Right lobe of liver (tissue), 6 donors: ENCODE data around the gene OR51A4. TPM values are rescaled to one million over a fixed set of nuclear protein-coding genes. Genes with fewer than 3 reads are reported as not detected.

Source experiments
- ATAC-seq, 4 donors: fragments of 200-7000 bp; cut with Tn5 transposase; one replicate each; pipeline ENCODE4 v1.9.1; 2020; ENCODE audit warnings: mild to moderate bottlenecking in 4 of 4, moderate library complexity in 4 of 4
- DNase-seq, 3 donors: peaks; one replicate each; pipeline ENCODE4 v3.0.0-alpha.2; 2020
- H3K27ac ChIP-seq, 3 donors: fragments of 200-600 bp; one replicate each; pipeline ENCODE4 v1.8.0; 2022
- H3K27me3 ChIP-seq, 2 donors: fragments of 200-600 bp; one replicate each; pipeline ENCODE4 v1.8.0; 2022
- H3K36me3 ChIP-seq, 4 donors: fragments of 200-600 bp; sonication (generic) in 1 of 4; one replicate each; pipeline versions ENCODE4 v1.5.1 to v1.8.0; 2017 to 2022; ENCODE audit warnings: control low read depth in 1 of 4
- H3K4me1 ChIP-seq, 4 donors: fragments of 200-600 bp; sonication (generic) in 1 of 4; one replicate each; pipeline versions ENCODE4 v1.5.1 to v1.8.0; 2017 to 2022; ENCODE audit warnings: control low read depth in 1 of 4
- H3K4me3 ChIP-seq, 3 donors: fragments of 200-600 bp; one replicate each; pipeline ENCODE4 v1.8.0; 2022
- H3K9me3 ChIP-seq, 4 donors: fragments of 200-600 bp; sonication (generic) in 1 of 4; one replicate each; pipeline versions ENCODE4 v1.5.1 to v1.8.0; 2017 to 2022; ENCODE audit warnings: control low read depth in 1 of 4
- CTCF ChIP-seq, 4 donors: fragments of 200-600 bp in 3 of 4; fragments of 450-650 bp in 1 of 4; IDR thresholded peaks; one replicate each; pipeline versions ENCODE4 v1.5.1 to v1.8.0; 2016 to 2022; ENCODE audit warnings: antibody characterized with exemption in 4 of 4, mild to moderate bottlenecking in 2 of 4
- POLR2A ChIP-seq: fragments of 450-650 bp; IDR thresholded peaks from one replicate; pipeline ENCODE4 v1.6.1; 2017; ENCODE audit warnings: antibody characterized with exemption, mild to moderate bottlenecking
- WGBS: methylation state at CpG from one replicate; pipeline ENCODE4 v1.1.6; 2018; ENCODE audit warnings: low coverage, low lambda C conversion rate; ENCODE audit not compliant: insufficient coverage; ENCODE audit errors: missing lambda C conversion rate; 5-methylcytosine and 5-hydroxymethylcytosine counted together
- intact Hi-C, 2 donors: fragments of 100-400 bp; cut with DNase I; formaldehyde crosslinking; loops; one replicate each; pipeline versions ENCODE4 v1.11.2 to v1.14.1; 2022
- long read RNA-seq: library from polyadenylated mRNA; unstranded; transcript quantifications from one replicate; pipeline ENCODE4 v2.0.0, GENCODE V29; 2019
- total RNA-seq, 6 experiments: library from RNA; depleted of rRNA in 2 of 6; stranded (reverse); fragments of >200 nt in 2 of 6; fragmentation: NEBNext Ultra II Directional in 3 of 6; extraction: Animal tissue kit (Norgen Biotek cat#: 25700) in 3 of 6; gene quantifications; one replicate each; pipeline versions ENCODE4 v1.1.0 to v1.2.4, GENCODE V29; 2016 to 2023
- donor health status: DM: no; HTN: yes; CAD: no.
- donor health status: DM: no; HTN: no; CAD: no.
- donor health status: DM: no; HTN: no; CAD: no.
- donor health status: DM: no; HTN: yes; CAD: no.
- donor health status: DM: no; HTN: yes; CAD: no.

Gene OR51A4
- total RNA-seq: not detected
- long read RNA-seq: 0 reads

- ATAC-seq (no peak), DNase-seq (no peak)
- H3K36me3 ChIP-seq: no peaks in the 10 kb centered on the region
- no peaks in the 10 kb centered on the region for H3K4me1 ChIP-seq
- intact Hi-C loops: no loop called here
- no peak within 1 kb of the TSS for H3K4me3 ChIP-seq
- H3K9me3 ChIP-seq: no peaks in the 10 kb centered on the region
- no peaks in the 10 kb centered on the region for H3K27me3 ChIP-seq
- no peak within 1 kb of the TSS for H3K27ac ChIP-seq
- no peak for TF ChIP-seq POLR2A
- no peak for TF ChIP-seq CTCF (IDR thresholded peaks at IDR 0.05)
Observed at GRCh38 chr11:4947505-4947904, at the start of gene OR51A4. Gene OR51A4, minus strand, starts transcription at chr11:4947605. Its CDS starts 505 bp downstream, at chr11:4947100.

- intact Hi-C loops: no loop called here
- no peak for TF ChIP-seq POLR2A
- no peak for TF ChIP-seq CTCF (IDR thresholded peaks at IDR 0.05)
- no peaks in the 10 kb centered on the region for H3K4me1 ChIP-seq
- 50% methylated on average over 2 of the region's 2 CpGs for WGBS
- H3K27me3 ChIP-seq: no peaks in the 10 kb centered on the region
- H3K4me3 ChIP-seq: no peak within 1 kb of the TSS
- no peaks in the 10 kb centered on the region for H3K9me3 ChIP-seq
- H3K36me3 ChIP-seq: no peaks in the 10 kb centered on the region
- no peak for DNase-seq
- ATAC-seq: no peak
- no peak within 1 kb of the TSS for H3K27ac ChIP-seq
Observed at GRCh38 chr11:4994551-4994950, 47.1 kb upstream of the OR51A4 start, which contains the start of gene OR51L1. Gene OR51L1, plus strand, starts transcription at chr11:4994851. Its CDS starts 4,132 bp downstream, at chr11:4998983.

- DNase-seq: no peak
- intact Hi-C loops: no loop called here
- no peaks in the 10 kb centered on the region for H3K9me3 ChIP-seq
- H3K27ac ChIP-seq: no peak overlapping the region
- 22% methylated on average over 1 of the region's 1 CpG for WGBS
- no peak for TF ChIP-seq CTCF (IDR thresholded peaks at IDR 0.05)
- TF ChIP-seq POLR2A: no peak
- H3K4me1 ChIP-seq: no peaks in the 10 kb centered on the region
- ATAC-seq: peak in 1 of 4 donors; percentile 21
- no peaks in the 10 kb centered on the region for H3K36me3 ChIP-seq
- no peak overlapping the region for H3K4me3 ChIP-seq
- H3K27me3 ChIP-seq: no peaks in the 10 kb centered on the region
Observed at GRCh38 chr11:4991060-4991459, 43.7 kb upstream of the OR51A4 start.

GRCh38 chr11:4983841-4984240 lies 36.4 kb upstream of the OR51A4 start:
- no peak for DNase-seq
- peak in 3 of 4 donors; percentile 19 to 80 (median 59) for ATAC-seq
- intact Hi-C loops: no loop called here
- 35% methylated on average over 4 of the region's 6 CpGs for WGBS
- TF ChIP-seq POLR2A: no peak
- no peak for TF ChIP-seq CTCF (IDR thresholded peaks at IDR 0.05)
- Histone ChIP-seq H3K27ac (no peak overlapping the region), H3K4me1 (peaks cover 0 to 3% (median 0%) of the 10 kb centered on the region in 4 donors), H3K4me3 (no peak overlapping the region), H3K36me3 (no peaks in the 10 kb centered on the region), H3K9me3 (no peaks in the 10 kb centered on the region), H3K27me3 (no peaks in the 10 kb centered on the region)

- intact Hi-C loops: no loop called here
- no peaks in the 10 kb centered on the region for H3K9me3 ChIP-seq
- ATAC-seq (peak in 2 of 4 donors; percentile 65 to 68), DNase-seq (no peak)
- H3K36me3 ChIP-seq: no peaks in the 10 kb centered on the region
- H3K27me3 ChIP-seq: no peaks in the 10 kb centered on the region
- WGBS: 41% methylated on average over 3 of the region's 3 CpGs
- no peak overlapping the region for H3K4me3 ChIP-seq
- no peak overlapping the region for H3K27ac ChIP-seq
- peaks cover 0 to 3% (median 0%) of the 10 kb centered on the region in 4 donors for H3K4me1 ChIP-seq
- TF ChIP-seq CTCF (IDR thresholded peaks at IDR 0.05): no peak
- no peak for TF ChIP-seq POLR2A
Observed at GRCh38 chr11:4982678-4983077, 35.3 kb upstream of the OR51A4 start.
